Right forelimb (tissue), 1 donor: ENCODE measurements around the gene IFT57.
"Not testable (repeated sequence)": the region's sequence is repeated elsewhere in the genome, so short reads cannot be mapped to it uniquely, and the experiment has no call there.

ENCODE experiments used
- DNase-seq: peaks from one replicate; pipeline ENCODE4 v3.0.0-alpha.2; 2018

IFT57 gene

GRCh38 chr3:108221911-108222852 is at the start of gene IFT57:
IFT57 (minus strand) TSS chr3:108222424; CDS start chr3:108222322, 102 bp downstream.
- peak; percentile 98 for DNase-seq

DNA sequence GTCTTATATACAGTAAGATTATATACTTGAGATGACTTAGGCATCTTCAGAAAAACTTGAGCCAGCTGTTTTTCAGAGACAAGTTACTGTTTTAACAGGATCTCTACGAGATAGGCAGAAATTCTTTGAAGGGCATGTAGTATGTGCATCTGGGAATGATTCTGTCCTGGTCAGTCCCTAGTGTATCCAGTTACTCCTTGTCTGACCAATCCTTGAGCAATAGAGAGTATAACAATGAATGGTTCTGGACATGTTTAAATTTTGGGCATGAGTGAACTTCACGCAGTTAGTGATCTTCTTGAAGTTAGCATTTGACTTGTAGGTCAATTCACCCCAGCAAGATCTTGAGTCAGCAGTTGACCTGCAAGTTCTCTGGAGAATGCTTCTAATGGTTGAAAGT is 49.4 kb upstream of the IFT57 start:
- no peak for DNase-seq

- not testable (repeated sequence) for DNase-seq
Measured at GRCh38 chr3:108268235-108268634, 46.0 kb upstream of the IFT57 start.

DNA sequence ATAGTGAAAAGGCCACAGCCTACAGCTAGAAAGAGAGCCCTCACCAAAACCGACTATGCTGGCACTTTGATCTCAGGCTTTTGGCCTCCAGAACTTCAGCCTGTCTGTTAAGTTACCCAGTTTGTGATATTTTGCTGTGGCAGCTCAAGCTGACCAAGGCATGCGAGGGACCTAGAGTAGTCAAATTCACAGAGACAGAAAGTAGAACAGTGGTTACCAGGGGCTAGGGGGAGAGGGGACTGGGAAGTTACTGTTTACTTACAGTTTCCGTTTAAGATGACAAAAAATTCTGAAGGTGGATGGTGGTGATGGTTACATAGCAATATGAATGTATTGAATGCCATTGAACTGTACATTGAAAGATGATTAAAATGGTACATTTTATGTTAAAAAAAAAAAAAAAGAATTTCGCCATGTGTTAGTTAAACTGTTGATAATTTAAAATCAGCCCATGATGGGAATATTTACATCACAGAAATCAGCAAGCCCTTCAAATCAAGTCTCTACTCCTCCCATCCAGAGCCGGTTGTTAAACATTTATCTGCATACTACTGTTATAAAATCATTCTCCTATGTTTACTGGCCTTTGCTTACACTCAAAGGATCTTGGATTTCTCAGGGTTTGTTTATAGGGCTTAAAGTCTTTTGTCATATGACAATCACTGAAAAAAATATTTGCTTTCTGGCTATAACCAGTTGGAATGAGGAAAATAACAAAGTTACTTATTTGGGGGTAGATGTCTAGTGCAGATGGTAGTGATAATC is 42.5 kb upstream of the IFT57 start:
- DNase-seq: not testable (repeated sequence)

- DNase-seq: no peak
Measured at GRCh38 chr3:108255131-108255530, 32.9 kb upstream of the IFT57 start.

DNA sequence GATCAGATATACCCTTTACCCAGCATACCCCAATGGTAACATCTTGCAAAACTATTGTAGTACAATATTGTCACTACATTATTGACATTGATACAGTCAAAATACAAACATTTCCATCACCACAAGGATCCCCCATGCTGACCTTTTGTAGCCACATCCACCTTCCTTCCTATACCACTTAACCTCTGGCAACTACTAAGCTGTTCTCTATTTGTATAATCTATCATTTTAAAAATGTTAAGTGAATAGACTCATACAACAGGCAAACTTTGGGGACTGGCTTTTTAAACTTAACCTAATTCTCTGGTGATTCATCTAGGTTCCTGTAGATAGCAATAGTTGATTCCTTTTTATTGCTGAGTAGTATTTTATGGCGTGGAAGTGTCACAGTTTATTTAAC is 29.6 kb upstream of the IFT57 start:
- no peak for DNase-seq

- no peak for DNase-seq
Measured at GRCh38 chr3:108251265-108251664, 29.0 kb upstream of the IFT57 start.

DNA sequence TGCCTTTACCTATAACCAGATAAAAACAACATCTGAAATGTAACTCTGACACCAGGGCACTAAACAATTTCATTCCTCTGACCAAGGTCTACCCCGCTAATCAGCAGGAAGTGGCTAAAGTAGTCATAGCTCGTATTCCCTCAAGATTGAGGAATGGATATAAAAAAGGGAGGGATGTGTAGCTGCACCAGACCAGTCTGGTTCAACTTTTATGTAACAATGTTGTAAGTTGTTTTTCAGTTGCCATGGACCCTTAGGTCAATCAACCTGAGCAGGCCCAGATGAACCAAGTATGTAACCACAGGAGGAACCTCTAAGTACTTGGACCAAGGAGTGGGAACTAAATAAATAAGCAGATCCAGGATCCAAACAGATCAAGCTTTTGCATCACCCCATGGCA is 28.4 kb upstream of the IFT57 start:
- no peak for DNase-seq

DNA sequence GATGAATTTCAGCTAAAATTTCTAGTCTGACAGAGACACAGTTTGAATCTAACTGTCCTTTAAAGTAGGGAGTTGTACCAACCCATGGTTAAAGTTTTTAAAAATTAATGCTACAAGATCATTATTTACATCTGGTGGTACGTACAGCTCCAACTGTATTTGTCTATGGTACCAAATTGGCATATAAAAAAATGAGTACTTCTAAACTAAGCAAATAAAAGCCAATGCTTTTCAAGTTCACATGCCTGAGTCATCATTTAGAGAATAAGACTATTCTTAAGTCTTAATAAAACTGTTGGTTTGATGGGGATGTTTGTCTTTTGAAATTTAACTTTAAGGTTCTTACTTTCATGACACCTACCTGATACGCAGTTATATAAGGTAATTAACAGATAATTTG is 21.0 kb upstream of the IFT57 start:
- DNase-seq: no peak

- DNase-seq: no peak
Measured at GRCh38 chr3:108242776-108243175, 20.6 kb upstream of the IFT57 start.

- no peak for DNase-seq
Measured at GRCh38 chr3:108241721-108242120, 19.5 kb upstream of the IFT57 start.

DNA sequence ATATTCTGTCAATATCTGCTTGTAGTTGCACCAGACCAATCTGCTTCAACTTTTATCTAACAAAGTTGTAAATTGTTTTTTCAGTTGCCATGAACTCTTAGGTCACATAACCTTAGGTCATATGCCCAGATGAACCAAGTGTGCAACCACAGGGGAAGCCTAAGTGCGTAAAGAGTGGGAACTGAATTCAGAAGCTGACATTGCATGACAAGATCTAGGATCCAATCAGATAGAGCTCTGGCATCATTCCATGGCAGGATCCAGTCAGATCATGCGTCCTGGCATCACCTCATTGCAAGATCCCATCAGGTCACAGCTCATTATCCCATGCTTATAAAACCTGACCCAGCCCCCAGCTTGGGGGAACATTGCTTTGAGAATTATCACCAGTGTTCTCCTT is 18.9 kb upstream of the IFT57 start:
- no peak for DNase-seq

DNA sequence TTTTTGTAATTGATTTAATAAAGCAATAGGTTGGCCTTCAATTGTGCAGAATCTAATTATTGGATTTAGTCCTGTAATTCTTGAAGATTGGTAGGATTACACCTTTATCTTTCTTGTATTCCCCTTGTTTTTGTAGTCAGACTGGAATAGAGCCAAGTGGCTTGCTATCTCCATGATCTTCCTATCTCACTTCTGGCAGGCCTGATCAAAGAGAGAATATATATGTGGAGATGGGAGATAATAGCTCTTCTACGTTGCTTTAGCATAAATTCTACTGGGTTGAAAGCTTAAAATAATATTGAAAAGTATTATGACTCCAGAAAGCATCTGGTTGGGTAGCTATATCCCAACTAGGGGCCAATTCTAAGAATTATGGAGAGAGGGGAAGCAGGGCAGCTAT is 16.9 kb upstream of the IFT57 start:
- no peak for DNase-seq

DNA sequence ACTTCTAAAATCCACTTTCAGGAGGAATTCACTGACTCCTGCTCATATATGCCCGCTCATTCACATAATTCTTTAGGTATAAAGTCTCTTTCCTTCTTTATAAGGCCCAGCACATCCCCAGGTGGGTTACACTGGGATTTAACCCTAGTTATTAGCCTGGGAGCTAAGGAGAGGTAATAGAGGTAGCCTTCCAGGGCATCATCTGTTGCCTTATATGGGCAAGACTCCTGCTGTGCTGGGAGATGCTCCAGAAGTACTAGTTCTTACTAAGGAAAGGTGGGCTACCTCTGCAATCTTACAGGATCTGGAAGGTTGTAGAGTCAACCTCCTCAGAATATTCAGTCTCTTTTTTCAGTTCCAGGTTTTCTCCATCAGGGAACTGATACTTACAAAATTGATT is 13.1 kb upstream of the IFT57 start:
- no peak for DNase-seq

DNA sequence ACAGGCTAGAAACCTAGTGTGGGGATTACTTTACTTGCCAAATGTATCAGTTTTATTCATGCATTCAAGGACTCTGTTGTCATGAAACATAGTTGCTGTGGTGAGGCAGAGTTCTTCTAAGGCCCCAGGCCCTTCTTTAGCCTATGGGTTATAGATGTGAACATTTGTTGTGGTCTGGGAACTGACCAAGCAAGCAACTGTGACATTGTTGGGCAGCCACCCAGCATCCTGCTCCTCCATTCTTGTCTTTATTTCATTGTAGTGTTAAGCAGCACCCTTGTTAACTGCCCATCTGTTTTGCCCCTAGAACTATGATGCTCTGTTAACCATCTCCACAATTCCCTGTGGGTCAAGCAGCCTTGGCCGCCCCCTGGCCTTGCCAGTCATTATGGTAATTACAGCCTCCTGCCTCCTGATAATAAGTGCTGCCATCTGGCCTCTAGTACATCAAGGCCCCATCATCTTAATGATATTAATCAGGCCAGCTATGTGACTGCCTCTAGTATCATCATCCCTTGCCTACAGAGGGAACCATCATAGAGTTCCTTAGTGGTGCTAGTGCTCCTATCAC is 12.2 kb upstream of the IFT57 start:
- no peak for DNase-seq

DNA sequence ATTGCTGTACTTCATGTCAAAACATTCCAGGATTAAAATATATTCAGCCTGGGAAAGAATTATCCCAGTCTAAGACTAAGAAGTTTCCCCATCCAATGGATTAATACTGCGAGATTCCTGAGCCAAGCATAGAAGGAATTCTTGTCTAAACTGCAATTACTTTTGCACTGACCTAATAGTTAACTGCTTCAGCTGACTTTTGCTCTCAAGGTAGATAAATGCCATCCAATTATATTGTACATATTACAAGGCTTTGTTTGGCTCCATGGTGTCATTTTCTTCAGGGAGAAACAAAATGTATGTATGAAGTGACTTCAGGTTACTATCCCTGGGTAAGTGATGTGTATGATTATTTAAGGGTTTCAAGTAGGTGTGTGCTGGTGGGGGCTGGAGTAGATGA is 6.1 kb upstream of the IFT57 start:
- DNase-seq: no peak

DNA sequence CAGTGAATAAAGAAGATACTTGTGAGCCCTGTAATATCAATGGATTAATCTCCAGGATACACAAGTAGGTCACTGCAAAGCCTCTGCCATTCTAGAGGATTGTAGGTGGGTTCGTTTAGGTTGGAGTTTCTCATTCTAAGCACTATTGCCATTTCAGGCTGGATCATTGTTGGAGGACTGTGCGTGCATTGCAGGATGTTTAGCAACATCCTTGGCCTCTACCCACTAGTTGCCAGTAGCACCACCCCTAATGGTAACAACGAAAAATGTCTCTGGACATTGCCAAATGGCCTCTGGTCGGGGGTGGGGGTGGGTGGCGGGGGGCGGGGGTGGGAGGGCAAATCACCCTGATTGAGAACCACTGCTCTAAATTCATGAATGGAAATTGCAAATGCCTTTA is 4.9 kb upstream of the IFT57 start:
- no peak for DNase-seq

GRCh38 chr3:108225221-108225620 is 3.0 kb upstream of the IFT57 start:
- DNase-seq: no peak

GRCh38 chr3:108223928-108224327 is 1.7 kb upstream of the IFT57 start:
- DNase-seq: no peak

DNA sequence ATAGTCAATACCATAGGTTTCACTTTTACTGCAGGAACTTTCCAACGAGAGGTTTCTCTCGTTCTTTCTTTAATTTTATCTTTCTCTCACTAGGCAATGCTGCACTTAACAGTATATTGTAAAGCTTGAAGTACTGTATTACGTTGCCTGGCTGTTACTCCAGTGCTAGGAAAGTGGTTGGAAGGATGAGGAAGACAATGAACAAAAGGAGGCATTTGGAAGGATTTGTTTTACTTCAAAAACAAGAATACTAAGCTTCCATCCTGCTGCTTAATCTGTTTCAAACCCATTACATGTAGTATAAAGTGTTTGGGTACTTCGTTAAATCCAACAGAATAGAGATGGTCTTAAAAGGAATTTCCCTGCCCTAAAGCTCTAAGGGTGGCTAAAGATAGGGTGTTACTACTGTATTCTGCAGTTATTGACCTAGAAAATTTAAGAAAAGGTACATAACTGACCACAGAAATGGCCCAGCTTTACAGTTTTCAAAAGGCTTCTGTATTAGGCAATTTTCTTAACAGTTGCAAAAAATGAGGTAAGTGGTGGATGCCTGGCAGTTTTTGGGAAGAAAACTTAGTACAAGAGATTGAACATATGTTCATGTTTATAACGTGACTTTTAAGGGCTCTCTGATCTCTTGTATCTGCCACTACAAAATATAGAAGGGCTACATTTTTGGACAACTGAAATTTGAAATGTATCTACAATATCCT is 785 bp upstream of the IFT57 start:
- DNase-seq: no peak

GRCh38 chr3:108221393-108221792 is 831 bp downstream of the IFT57 start:
- DNase-seq: no peak

DNA sequence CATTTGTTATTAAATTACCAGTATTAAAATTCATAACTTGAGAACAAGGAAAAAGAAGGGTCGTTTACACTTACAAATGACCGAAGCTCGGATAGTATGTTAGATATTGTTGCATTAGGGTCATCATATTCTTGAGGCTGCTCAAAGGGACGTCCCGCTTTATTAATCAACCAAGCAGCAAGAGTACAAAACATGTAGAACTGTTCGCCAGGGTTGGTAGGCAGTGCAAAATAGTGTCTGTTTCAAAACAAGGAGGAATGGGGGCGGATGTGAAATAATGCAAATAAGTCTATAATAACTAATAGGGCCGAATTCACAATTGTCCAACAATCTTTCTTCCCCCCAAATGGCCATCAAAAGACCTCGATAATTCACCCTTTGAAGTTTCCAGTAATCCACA is 2.9 kb downstream of the IFT57 start:
- DNase-seq: no peak

DNA sequence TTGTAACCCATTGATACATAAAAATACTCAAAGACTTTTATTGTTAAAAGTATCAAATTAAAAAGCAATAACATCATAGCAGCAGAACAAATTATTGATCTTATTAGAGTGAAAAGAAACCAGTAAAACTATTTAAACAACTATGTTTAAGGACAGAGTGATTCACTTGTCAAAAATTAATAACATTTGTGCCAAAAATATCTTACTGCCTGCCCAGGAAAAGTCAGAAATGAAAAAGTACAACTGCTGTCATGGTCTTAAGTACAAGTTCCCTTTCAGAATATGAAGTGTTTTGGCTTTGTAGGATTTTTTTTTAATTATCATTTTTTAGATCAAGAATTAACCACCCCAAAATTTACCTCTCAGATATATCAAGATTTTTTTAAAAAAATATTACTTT is 3.4 kb downstream of the IFT57 start:
- DNase-seq: no peak
